A549 (cell line): Measurements from ENCODE around the gene ASAP2.

Source experiments
- CHD2 ChIP-seq: fragments of 150-350 bp; IDR thresholded peaks from 2 replicates; pipeline ENCODE4 v1.6.1; 2014; ENCODE audit warnings: low read length; ENCODE audit not compliant: partially characterized antibody
- FOSB ChIP-seq: fragments of 250-450 bp; sonication (Bioruptor Pico); IDR thresholded peaks from 2 replicates; pipeline ENCODE4 v1.5.0; 2020; ENCODE audit warnings: mild to moderate bottlenecking, moderate library complexity
- TF ChIP-seq, protein P1 (sequence below): IDR thresholded peaks from 2 replicates; pipeline ENCODE4 v1.6.1; 2012
- TF ChIP-seq, protein P2 (sequence below): fragments of >200 bp; sonication (Bioruptor Twin); formaldehyde crosslinking; IDR thresholded peaks from 3 replicates; pipeline ENCODE4 v1.5.1; 2016

DNA sequence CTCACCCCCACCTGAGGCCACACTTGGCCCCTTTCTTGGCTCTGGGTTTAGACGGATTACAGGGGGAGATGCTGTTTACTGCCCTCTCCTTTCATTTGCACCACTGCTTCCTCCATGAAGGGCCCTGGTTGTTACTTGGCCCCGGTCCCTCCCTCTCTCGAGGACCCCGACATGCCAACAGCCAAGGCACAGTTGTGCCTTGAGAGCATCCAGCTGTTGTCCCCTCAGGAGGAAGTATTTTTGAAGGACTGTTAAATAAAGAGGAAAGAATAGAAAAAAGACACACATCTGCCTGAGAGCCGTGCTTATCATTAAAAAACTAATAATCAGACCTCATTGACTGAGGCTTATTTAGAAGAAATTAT lies 172.8 kb downstream of the ASAP2 start:
- TF ChIP-seq, protein P1, sequence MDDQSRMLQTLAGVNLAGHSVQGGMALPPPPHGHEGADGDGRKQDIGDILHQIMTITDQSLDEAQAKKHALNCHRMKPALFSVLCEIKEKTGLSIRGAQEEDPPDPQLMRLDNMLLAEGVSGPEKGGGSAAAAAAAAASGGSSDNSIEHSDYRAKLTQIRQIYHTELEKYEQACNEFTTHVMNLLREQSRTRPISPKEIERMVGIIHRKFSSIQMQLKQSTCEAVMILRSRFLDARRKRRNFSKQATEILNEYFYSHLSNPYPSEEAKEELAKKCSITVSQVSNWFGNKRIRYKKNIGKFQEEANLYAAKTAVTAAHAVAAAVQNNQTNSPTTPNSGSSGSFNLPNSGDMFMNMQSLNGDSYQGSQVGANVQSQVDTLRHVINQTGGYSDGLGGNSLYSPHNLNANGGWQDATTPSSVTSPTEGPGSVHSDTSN, result no peak
- TF ChIP-seq CHD2 (no peak), FOSB (CRISPR knock-in tag) (no peak)
- TF ChIP-seq, protein P2, sequence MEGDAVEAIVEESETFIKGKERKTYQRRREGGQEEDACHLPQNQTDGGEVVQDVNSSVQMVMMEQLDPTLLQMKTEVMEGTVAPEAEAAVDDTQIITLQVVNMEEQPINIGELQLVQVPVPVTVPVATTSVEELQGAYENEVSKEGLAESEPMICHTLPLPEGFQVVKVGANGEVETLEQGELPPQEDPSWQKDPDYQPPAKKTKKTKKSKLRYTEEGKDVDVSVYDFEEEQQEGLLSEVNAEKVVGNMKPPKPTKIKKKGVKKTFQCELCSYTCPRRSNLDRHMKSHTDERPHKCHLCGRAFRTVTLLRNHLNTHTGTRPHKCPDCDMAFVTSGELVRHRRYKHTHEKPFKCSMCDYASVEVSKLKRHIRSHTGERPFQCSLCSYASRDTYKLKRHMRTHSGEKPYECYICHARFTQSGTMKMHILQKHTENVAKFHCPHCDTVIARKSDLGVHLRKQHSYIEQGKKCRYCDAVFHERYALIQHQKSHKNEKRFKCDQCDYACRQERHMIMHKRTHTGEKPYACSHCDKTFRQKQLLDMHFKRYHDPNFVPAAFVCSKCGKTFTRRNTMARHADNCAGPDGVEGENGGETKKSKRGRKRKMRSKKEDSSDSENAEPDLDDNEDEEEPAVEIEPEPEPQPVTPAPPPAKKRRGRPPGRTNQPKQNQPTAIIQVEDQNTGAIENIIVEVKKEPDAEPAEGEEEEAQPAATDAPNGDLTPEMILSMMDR, result no peak
